Midbrain (tissue), 1 donor: Measurements from ENCODE around the gene WBP1.
"Not testable (repeated sequence)": the region's sequence is repeated elsewhere in the genome, so short reads cannot be mapped to it uniquely, and the experiment has no call there.

Experiments
- DNase-seq: peaks from one replicate; lab custom pipeline; 2025; lab: John Stamatoyannopoulos, UW

Gene WBP1

DNA sequence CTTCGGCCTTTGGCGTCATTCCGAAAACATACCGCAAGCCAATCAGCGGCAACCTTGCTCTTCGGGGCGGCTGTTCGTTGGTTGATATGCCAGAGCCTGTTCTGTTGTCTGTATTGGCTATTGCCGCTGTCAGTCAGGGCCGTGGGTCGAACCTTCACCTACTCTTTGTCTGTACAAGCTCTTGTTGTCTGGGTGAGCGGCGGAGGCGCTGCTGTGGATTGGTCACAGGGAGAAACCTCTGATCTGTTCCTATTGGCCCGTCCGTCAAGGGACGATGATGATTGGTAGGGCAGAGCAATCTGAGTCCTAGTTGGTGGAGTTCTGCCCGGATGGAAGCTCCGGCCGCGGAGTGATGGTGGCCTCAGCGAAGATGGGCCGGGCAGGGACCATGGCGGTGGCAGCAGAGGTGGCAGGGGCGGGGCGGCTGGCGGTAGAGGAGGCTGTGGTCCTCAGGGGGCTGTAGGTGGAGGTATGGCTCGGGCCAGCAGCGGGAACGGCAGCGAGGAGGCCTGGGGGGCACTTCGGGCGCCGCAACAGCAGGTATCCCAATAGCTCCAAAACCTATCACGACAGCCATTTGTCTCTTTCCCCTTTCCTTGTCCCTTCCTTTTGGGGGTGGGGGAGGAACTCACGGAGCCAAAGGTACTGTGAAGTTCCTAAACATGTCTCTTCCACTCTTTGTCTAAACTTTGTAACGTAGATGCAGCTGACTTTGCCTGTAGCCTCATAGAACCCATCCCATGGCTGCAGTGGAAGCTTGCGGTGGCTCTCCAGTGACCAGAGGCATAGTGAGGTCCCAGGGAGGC lies at the start of gene WBP1:
TSS of gene WBP1 (plus strand) at position 307 of the 806 bp plus-strand sequence. CDS start at position 472, 165 bp downstream.
- peak; percentile 100 for DNase-seq

DNA sequence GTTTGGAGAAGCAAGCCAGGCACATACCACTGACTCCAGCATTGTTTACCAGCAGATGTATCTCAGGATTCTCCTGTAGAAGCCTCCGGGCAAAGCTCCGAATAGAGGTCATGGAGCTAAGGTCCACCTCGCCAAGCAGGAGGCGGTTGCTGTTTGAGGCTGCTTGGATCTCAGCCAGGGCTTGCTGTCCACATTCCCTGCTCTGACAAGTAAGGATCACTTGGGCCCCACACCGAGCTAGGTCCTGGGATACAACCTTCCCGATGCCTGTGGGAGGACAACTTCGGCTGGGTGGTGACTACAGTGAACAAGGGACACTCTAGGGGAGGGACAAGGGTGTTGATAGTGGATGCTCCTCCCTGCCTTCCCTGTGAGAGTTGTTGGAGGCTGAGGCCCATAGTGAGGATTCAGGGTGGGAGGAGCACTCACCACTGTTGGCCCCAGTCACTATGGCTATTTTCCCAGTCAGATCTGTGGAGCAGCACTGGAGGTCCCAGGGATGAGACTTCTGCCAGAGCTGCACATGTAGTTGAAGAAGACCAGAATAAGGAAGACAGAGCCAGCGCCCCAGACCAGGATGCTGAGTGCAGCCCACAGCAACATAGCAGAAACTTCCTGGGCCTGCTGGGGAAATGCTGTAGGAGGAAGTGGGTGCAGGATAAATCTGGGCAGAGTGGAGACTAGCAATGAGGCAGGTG lies 45.1 kb upstream of the WBP1 start:
- DNase-seq, result no peak

DNA sequence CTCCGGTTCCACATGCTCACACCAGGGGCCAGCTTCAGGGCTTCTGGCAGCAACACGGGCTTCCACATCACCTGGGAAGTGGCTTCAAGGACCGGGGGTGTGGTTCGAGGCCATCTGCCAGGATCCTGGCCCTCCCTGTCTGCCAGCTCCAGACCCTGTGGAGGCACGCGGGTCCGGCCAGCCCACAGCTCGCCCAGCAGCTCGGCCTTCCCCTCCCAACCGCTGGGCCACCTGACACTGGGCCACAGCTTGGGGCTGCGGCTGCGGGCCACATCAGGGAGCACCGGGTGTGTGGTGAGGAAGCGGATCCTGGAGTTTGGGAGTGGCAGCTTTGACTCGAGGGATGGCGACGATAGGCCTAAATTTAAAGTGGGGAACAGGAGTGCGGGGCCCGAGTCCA lies 43.8 kb upstream of the WBP1 start:
- DNase-seq, result no peak

DNA sequence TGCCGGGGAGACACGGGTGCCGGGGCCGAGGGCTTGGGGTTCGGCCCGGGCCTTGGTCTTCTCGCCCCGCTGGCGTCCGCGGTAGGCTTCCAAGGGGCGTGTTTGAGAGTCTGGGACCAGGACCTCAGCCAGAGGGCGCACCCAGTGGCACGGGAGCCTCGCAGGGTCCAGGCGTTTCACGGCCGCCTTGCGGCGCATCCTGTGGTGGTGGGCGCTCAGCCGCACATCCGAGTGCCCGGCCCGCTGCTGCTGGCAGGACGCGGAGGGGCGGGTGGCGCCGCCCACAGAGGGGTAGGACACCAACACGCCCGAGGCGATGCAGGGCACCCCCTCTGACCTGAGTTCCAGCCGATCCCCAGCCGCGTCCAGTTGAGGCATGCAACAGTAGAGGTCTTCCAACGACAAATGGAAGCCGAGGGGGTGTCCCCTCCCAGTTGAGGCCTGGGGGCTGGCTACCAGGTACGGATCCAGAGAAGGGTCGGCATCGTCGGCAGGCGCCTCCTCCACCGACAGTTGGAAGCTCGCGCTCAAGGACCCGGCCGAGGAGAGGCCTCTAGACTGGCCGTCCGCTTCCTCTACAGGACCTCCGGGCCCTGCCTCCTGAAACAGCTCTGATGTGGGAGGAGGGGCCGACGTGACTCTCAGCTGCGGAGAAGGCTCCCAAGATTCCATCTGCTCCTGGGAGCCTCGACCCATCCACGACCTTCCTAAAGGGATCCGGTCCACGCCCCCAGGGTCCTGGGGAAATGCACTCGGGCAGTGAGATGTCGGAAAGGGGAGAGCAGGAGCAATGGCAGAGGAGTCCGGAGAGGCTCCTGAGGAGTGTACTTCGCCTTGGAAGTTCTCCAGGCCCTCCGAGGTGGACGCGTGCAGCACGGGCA lies 43.1 kb upstream of the WBP1 start:
- DNase-seq, result peak; percentile 36

DNA sequence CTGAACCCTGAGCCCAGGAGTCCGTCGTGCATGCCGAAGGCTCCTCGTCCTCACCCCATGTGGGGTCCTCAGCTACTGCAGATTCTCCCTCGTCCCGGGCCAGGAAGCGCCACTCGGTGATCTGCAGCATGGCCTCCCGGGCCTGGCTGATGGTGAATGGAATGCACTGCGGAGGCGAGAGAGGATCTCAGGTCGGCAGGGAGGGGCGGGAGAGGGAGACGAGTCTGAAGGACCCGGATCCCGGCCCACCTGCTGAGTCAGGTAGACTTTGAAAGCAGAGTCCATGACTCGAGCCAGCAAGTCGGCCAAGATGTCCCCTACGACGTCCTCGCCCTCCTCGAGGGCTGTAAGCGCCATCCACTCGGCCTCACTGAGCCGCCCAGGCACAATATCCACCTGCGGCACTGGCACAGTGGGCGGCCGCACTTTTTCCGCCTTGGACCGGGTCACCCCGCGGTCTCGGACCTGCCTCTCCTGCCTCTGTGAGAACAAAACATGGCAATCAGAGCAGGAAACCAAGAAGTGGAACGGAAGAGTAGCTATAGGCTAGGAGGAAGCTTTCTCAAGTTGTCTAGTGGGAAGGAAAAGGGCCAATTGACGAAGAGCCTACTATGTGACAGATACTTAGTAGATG lies 42.4 kb upstream of the WBP1 start:
- no peak for DNase-seq

DNA sequence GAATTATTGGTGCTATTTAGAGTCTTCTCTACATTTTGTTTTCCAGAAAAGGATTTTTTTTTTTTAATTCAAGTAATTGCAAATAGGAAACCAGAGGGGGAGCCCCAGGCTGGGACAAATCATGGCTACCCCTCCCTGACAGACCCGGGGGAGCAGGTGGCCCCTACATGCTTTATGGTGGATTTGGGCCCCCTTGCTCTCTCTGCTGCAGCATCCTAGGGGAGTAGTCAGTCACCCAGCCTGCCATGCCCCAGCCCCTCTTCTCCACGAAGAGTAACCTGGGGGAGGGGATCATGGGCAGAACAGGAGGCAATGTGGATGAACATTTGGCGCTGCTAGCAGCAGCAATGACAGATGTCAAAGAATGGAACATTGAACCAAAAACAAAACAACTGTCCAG lies 41.5 kb upstream of the WBP1 start:
- no peak for DNase-seq

DNA sequence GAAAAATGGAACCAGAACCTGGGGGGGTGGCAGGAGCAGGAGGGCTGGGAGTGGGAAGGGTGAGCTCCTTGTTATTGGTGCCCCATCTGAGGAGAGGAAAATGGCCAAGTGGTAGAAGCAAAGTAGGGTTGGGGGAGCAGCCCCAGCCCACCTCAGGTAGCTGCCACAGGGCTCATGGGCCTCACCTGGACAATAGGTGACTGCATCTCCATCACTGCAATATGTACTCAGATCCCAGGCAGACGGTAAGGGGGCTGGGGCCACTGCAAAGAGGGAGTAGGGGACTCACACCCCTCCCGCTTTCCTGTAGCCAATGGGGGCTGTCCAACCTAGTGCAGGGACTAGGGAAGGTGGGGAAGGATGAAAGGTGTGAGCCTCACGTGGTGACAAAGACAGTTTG lies 41.0 kb upstream of the WBP1 start:
- no peak for DNase-seq

DNA sequence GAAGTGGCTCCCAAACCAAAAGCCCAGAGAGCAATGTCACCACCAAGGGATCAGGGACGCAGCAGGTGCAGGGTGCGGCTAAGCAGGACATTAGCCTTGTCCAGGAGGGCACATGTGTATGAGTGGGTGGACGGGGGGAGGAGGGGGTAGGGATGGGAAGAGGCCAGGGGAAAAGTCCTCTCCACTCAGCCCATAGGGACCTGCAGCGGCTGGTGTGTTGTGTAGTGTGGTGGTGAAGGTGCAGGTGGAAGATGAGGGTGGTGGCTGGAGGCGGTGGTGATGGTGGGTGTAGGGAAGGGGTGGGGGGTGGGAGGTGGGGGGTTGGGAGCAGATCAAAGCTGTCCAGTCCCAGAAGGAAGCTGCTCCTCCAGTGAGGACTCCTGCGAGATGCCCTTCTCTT lies 40.5 kb upstream of the WBP1 start:
- no peak for DNase-seq

DNA sequence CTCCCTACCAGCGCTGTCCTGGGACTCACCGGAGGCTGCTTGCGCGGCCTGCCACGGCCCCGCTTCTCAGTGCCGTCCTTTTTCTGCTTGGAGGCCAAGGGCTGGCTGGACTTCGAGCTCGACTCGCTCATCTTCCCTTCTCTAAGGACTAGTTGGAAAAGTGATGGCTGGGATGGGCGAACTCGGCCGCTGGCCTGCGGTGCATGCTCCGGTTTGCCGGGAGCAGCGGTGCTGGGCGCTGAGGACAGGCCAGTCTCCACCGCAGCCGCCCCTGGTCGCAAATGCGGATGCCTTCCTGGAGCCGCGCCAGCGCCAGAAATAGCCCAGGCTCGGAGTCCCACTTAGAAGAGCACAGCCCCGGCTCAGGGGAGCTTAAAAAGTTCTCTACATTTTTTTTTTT lies 39.9 kb upstream of the WBP1 start:
- no peak for DNase-seq

DNA sequence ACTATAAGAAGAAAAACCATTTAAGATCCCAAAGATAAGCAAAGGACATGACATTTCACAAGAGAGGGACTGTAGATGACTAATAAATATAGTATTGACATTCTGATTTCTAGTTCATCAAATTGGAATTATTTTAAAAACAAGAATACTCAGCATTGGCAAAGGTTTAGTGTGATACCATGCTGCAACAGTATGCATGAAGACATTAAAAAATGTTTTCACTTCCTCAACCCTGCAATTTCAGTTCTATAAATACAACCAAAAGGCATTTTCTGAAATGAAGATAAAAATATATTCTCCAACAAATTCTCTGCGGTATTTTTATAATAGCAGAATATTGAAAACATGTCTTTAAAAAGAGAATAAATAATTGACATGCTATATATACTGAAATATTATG lies 38.9 kb upstream of the WBP1 start:
- no peak for DNase-seq

DNA sequence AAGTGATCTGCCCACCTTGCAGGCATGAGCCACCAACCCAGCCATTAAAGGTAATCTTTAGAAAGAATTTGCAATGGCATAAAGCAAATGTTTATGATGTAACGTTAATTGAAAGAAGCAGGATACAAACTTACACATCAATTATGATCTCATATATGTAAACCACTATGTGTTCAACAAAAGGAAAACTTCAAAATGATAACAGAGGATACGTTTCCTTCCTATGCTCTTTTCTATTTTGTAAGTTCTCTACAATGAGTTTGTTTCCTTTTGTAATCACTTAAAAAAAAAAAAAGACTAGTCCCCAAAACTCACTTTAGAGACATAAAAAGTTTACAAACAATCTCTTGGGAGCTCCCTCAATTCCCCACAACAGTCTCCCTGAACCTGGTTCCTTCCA lies 38.2 kb upstream of the WBP1 start:
- DNase-seq, result no peak

DNA sequence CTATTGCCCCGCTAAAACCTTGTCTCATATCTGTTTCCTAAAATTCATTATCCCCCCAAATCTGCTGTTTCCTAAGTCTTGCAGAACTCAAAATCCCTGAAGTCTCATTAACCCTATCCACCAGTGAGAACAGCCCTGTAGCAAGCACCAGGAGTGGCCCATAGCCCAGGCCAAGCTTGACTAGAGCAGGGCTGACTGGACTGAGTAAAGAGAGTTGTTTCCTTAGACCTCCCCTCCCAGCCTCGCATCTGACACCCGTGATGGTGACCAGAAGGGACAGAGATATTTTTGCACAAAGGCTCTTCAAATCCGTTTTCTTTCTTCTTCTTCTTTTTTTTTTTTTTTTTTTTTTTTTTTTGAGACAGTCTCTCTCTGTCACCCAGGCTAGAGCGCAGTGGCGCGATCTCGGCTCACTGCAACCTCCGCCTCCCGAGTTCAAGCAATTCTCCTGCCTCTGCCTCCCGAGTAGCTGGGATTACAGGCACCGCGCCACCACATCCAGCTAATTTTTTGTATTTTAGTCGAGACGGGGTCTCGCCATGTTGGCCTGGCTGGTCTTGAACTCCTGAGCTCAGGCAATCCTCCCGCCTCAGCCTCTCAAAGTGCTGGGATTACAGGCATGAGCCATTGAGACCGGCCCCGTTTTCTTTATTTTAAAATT lies 37.7 kb upstream of the WBP1 start:
- not testable (repeated sequence) for DNase-seq

DNA sequence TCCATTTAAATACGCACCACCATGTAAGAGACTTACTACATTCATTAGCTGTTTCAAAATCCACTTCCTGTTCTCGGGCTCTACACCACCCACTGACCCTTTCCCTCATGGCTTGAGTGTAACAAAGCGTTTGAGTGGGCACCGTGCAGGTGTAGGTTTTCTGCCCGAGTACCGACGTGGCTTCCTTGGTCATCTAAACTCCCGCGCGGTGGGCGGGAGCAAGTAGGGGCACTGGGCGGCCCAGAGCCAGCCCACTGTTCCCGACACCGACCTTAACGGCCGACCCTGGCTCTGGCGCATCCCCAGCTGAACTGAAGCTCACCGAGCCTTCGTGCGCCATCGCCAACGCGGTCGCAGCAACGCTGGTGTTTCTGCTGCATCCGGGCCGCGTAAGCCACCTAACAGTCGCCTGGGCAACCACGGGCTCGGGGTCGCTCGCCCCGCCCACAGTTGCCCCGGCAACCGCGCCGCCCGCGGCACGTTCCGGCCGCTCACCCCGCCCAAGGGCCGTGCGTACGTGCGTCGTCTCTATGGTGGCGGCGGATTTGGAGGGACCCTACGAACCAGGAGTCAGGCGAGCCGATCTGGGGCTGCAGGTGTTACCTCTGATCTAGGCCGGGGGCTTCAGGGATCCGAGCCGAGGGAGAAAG lies 36.9 kb upstream of the WBP1 start, which contains the start of the genes C2orf81 and WDR54:
TSS of gene C2orf81 (minus strand) at position 399 of the 650 bp plus-strand sequence. CDS start at position 340, 59 bp downstream.
TSS of gene WDR54 (plus strand) at position 510 of the 650 bp plus-strand sequence. CDS start 424 bp downstream, outside the sequence.
- peak; percentile 70 for DNase-seq

DNA sequence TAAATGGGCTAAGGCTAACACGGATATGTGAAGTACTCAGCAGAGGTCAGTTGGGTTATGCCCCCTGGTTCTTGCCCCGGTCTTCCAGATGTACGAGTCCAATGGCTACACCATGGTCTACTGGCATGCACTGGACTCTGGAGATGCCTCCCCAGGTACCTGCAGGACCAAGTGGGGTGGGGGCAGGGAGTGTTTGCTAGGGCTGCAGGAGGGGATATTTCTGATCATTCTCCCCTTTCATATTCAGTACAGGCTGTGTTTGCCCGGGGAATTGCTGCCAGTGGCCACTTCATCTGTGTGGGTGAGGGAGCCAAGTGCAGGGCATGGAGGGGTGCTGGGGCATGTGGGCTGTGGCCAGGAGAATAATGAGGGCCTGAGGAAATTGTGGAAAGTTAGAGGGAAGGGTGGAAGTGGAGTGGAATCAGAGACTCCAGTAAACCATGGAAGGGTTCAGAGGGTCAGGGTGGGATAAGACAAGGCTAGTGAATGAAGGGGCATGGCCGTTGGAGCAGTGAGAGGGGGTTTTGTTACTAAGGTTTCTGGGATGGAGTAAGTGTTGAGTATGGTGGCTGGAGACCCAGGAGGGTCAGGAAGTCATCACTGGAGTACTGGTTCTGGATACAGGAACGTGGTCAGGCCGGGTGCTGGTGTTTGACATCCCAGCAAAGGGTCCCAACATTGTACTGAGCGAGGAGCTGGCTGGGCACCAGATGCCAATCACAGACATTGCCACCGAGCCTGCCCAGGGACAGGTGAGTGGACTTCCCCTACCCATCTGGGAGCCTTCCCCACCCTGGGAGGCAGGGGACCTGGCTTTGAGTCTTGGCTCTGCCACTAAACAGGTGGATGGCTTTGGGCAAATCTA lies 34.8 kb upstream of the WBP1 start:
- no peak for DNase-seq

DNA sequence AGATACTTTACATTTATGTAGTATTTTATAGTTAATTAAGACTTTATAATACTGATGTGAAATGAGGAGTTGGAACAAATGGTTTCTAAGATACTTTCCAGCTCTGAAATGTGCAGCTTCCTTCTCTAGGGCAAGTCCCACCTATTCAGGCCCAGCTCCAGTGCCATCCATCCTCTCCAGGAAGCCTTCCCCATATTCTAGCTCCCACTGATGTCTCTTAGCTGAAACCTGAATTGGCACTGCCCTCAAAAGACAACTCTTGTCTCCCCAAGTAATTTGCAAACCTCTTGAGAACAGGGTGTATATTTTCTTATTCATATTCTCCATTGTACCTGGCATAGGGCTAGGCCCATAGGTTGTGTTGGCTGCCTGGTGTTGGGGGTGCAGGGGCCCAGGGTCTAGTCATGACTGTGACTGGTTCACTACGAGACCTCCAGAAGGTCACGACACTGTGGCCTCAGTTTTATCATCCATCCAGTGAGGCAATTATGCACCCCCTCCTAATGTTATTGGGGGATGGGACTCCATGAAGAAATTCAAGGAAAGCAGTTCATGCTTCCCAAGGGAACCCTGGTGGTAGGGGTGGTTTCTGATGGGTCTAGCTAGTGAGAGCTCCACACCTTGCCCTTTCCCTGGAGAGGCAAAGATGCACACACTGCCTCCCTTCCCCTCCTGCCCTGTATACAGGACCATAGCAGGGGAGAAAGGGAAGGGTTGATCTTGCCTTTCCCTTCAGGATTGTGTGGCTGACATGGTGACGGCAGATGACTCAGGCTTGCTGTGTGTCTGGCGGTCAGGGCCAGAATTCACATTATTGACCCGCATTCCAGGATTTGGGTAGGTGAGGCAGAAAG lies 33.9 kb upstream of the WBP1 start:
- no peak for DNase-seq

DNA sequence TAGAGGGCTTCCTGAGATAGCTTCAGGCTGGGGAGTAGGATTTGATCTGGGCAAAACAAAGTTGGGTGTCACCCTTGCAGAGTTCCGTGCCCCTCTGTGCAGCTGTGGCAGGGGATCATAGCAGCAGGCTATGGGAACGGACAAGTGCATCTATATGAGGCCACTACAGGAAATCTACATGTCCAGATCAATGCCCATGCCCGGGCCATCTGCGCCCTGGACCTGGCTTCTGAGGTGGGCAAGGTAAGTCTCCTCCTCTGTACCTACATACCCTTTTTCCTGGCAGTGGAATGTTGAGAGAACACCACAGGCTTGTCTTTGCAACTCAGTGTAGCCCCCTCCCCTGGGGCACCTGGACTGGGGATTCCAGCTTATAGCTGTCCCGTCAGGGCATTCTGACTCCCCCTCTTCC lies 33.2 kb upstream of the WBP1 start:
- DNase-seq, result no peak

DNA sequence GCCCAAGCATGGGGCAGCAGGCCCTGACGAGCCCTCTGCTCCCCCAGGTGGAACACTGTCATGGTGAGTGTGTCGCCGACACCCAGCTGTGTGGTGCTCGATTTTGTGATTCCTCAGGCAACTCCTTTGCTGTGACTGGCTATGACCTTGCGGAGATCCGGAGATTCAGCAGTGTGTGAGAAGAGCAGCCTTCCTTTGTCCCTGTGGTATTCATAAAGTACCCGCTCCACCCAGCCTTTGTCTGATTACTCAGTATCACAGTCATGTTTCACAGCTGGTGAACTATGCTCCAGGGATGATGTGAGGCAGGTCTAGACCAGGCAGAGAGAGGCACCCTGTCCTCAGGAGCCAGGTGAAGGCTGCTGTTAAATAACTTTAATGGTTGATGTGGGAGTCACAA lies 32.7 kb upstream of the WBP1 start:
- DNase-seq, result no peak

DNA sequence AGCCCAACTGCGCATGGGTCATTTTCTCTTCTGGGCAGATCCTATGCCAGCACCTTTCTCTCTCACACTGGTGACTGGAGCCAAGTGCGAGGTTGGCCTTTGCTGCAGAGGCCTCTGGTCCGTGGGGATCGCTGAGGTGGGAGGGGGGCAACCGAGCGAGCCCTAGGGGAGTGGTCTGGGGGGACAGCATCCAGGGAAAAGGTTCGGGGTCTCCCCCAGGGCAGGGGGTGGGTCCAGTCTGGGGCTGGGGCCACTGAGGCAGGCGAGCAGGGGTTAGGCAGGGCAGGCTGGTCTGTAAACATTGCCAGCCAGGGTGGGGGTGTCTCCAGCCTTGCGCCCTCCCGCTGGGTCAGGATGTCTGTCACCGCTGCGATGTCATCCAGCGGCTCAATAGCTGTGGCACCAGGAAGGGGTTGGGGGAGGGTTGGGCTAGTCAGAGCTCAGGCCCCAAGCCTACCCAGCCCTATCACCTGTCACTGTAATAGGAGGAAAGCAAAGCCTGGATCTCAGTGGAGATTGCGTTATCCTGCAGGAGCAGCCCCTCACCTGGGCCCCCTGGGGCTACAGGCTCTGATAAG lies 32.0 kb upstream of the WBP1 start:
- no peak for DNase-seq
